HG03571 (cell line): ENCODE measurements around the gene PPP1R16B.
"Not testable (repeated sequence)": the region's sequence is repeated elsewhere in the genome, so short reads cannot be mapped to it uniquely, and the experiment has no call there.

ENCODE experiments used
- ATAC-seq: cut with Tn5 transposase; IDR thresholded peaks from one replicate; pipeline ENCODE4 v1.9.1; 2021; ENCODE audit not compliant: unreplicated experiment

The PPP1R16B gene

DNA sequence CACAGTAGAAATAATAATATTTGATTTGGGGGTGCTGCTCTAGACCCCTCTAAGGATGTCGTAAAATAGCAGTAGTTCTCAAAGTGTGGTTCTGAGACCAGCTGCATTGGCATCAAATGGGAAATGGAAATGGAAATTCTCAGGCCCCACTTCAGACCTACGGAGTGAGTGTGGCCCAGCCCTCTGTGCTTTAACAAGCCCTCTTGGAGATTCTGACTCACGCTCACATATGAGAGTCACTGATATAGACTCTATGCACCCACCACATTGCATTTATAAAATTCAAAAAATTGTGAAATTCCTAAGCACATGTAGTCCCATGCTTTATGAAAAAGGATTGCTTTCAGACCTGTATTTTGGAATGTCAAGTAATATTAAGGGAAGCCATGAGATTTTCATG is 14.2 kb upstream of the PPP1R16B start:
- ATAC-seq = no peak

DNA sequence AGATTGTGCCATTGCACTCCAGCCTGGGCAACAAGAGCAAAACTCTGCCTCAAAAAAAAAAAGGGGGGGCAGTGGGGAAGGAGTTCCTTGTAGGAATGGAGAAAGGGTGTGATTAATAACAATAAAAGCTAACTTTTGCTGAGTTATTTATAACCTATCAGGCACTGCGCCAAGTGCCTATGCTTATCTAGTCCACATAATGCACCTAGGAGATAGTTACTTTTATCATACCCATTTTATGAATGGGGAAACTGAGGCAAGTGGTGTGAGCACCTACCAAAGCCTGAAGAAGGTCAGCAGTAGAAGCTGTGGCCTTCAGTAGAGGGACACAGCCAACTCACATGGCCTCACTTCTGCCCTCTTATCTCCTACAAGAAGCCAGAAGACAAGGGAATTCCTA is 13.6 kb upstream of the PPP1R16B start:
- ATAC-seq = no peak

DNA sequence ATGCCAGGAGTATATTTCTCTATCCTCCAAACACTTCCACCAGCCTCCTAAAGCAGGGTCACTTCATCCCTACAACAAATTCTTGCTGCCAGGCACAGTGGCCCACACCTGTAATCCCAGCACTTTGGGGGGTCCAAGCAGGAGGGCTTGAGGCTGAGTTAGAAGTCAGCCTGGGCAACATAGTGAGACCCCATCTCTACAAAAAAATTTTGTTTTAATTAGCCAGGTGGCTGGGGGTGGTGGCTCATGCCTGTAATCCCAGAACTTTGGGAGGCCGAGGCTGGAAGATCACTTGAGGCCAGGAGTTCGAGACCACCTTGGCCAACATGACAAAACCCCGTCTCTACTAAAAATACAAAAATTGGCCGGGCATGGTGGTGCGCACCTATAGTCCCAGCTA is 11.4 kb upstream of the PPP1R16B start:
- ATAC-seq = not testable (repeated sequence)

DNA sequence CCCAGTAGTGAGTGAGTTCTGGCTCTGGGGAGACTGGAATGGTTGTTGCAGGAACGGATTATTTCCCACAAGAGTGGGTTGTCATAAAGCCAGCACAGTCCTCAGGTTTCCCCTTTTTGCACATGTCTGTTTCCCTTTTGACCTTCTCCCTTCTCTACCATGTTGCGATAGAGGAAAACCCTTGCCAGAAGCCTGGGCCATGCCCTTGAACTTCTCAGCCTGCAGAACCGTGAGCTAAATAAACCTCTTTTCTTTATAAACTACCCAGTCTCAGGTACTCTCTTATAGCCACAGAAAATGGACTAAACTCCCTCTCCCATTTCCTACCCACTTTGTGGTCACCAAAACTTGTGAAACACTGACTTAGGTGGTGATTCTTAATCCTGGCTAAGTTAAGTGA is 7.2 kb upstream of the PPP1R16B start:
- ATAC-seq = no peak

DNA sequence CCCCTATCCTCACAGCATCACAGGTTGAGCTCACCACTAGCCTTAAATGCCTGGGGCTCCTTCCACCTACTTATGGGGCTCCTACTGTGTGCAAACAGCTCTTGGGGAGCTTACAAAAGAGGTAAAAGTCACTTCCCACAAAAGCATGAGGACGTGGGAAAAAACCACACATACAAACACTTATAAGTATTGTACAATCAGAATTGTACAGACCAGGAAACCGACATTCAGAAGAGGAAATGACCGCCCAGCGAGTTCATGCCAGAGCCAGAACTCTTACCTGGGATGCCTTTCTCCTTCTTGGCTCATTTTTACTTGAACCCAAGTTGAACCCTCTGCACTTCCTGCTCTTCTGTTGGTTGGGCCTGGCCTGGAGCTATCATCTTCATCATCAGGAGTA is 6.3 kb upstream of the PPP1R16B start:
- ATAC-seq = no peak

DNA sequence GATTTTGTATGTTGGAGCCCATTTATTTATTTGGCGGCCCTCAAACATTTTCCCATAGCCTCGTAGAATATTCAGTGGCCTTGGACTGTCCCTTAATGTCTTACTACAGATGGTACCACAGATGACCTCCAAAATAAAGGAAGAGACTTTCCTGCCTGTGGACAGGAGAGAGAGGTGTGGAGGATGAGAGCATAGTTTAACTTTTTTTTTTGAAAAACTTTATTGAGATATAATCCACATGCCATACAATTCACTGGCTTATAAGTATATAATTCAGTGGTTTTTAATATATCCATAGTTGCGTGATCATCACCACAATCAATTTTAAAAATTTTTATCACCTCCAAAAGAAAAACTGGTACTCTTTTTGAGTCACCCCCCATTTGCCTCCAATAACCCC is 4.6 kb upstream of the PPP1R16B start:
- ATAC-seq = no peak

DNA sequence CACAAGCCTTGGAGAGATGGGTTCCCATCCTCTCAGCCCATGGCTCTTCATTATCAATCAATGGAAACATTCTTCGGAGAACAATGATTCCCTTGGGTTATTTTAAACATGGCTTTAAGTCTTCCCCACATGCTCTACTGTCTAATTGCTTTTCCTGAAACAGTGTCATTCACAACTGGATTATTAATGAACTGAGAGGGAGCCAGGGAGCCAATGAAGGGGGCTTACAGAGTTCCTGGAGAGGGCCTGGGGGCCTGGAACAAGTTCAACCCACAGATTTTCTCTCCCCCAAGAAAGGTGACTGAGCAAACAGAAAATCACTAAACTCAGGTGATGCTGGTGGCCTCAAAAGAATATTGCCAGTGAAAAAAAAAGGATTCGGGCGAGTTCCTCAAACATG is 1.3 kb upstream of the PPP1R16B start:
- no peak for ATAC-seq

DNA sequence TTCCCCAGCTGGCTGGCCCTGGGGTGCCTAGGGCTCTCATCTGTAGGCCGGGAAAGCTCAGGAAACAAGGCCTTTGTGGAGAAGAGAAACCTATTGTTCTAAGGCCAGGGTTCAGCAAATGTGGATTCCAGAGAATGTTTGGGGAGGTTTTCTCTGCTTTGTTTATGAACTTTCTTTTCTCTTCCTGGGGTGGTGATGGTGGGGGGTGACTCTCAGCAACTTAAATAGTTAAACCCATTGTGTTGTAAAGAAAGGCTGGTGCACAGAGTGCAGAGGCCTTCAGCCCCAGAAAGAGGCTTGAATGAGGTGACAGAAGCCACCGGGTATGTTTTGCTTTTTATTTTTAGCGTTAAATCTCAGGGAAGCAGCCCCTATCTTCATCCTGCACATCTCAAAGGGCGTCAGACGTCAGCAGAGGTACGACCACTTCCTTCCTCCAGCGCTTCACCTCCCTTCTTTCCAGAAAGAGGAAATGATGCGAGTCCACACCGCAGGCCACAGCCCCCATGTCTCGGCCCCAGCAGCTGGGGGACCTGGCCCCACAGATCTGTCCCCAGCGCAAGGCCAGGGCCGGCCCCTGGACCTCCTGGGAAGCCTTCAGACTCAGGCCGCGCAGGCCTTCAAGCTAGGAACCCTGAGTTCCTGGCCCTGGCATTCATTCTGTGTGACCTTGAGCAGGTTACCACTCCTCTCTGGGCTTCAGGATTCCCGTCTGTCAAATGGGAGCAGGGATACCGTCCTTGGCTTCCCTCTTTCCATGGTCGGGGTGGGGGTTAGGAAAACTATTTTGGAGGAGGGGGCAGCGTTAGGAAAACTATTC is 605 bp upstream of the PPP1R16B start:
- ATAC-seq = peak; percentile 41

DNA sequence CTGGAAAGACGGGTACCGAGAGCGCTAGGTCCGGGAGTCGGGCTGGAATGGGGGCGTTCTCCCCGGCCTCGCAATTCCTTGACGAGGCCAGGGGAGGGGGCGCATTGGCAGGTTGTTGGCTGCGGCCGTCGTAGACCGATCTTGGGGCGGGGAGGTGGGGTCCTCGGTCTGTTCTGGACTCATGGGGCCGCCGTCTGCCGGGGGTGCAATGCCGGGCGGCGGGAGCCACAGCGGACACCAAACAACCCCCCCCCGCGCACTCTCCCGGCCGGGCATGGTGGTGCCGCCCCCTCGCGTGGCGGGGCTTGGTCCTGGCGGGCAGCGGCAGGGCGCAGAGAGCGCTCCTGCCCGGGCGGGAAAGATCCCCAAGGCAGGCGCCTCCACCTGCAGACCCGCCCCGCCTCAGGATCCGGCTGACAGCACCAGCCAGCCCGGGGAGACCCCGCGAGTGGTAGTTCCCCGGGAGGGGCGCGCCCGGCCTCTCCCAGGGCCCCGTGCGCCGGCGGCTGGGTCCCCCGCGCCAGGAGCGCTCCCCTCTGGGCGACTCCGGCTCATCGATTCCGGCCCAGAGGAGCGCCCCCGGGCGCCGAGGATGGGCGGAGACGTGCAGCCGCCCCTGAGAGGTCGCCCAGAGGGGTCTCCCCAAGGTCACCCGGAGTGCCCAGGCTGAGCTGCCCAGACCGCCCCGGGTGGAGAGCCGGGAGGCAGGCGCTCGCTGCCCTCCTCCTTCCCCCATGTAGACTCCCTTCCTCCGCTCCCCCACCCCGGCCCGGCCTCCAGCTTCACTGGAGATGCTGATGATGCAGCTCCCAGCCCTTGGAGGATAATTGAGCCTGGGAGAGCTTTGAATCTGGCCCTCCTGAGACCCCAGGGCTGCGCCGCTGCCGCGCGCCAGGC is 709 bp downstream of the PPP1R16B start:
- ATAC-seq = no peak

DNA sequence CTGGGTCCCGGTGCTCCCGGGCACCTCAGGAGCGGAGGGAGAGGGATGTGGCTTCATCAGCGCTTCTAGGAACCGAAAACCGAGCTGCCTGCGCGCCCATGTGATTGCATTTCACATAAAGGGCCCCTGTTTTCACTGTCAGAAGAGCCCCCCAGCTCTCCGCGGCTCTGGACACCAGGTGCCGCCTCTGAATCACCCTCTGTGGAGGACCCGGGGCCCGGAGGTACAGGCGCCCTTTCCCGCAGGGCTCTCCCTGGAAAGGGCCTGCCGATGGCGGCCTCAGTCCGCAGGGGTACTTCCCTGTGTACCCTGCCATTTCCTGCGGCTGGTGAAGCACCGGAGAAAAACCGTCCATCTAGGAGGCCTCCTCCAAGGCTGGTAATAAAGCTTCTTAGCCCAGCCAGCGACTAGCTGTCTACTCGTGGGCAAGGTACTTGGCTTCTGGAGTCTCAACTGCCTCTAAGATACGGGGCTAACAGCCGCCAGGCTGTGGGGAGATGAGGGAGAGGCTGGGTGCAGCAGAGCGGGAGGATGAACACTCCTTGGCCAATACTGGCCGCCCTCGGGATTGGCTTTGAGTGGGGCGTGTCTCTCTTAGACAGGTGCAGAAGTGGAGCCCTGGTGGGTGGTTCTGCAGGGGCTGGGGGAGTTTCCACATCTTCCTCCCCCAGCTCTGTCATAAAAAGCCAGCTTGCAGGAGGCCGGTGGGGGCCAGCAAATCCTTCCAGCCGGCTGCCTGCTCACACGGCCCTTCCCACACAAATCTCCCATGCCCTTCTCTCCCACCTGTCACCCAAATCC is 1.6 kb downstream of the PPP1R16B start:
- no peak for ATAC-seq

DNA sequence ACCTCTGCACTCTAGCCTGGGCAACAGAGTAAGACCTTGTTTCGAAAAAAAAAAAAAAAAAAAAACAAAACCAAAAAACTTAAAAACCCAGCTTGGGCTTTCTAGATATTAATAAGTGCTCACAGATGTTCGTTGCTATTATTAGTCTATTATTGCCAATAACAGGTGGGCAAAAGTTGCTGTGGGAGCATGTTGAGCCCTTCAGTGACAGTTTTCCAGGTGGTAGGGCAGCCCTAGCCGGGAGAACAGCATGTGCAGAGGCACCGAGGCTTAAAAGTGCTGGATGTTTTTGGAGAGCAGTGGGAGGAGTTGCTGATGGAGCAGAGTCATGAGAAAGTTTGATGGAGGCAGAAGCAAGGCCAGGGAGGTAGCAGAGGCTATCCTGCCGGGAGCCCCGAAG is 4.4 kb downstream of the PPP1R16B start:
- ATAC-seq = no peak

DNA sequence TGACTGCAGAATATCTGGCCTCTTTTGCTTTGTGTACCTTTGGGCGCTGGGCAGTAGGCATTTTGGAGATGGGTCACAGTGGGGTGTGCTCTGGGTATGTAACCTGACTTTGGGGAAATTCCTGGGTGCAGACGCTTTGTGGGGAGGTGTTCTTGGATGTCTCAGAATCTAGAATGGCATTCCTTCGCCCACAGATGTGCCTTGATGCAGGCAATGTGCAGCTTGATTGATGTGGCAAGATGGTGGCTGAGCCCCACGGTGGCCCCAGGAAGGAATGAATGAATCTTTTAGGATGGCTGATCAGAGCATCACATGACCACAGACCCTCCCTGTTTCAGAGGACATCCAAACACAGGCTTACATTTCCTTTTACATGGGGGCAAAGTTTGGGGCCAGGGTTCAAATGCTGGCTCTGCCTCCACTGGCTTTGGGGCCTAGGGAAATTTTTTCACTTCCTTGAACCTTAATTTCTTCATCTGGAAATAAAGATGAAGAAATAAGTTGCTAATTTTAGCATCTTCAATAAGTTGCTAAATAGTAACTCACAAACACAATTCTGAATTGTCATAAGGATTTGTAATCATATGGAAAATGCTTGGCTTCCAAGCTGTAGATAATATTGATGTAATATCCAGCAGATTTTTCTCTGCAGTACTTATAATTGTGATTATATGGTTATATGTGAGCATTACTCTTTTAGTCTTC is 5.6 kb downstream of the PPP1R16B start:
- no peak for ATAC-seq

DNA sequence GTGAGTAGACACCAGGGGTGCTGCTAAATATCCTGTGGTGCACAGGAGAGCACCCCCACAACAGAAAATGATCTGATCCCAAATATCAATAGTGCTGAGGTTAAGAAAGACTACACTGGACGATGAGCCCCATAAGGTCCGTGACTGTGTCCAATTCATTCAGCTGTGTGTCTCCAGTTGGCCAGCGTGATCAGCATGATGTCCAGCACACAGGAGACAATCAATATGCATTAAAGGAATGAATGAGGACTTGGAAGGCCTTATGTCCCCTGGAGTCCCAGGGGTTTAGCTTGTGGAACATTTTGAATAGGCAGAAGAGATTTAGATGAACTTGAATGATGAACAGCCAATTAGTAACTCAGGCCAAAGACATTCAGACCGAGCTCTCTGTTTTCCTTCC is 6.3 kb downstream of the PPP1R16B start:
- no peak for ATAC-seq

DNA sequence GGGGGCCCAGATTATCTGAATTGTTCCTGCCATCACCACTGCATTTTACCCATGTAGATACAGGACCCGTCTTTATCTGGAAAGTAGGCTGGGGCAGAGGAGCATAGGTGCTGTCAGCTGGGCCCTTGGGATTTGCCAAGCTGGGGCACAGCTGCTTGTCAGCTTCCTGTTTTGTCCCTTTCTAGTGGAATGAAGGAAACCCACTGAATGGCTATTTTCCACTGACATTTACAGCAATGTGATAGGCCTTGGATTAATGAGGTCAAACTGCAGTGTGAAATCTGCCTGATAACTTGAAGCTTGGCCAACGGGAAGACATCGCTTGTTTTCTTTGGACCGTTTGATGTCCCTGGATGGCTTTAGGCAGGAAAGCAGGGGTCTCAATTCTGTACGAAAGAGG is 6.7 kb downstream of the PPP1R16B start:
- ATAC-seq = no peak

DNA sequence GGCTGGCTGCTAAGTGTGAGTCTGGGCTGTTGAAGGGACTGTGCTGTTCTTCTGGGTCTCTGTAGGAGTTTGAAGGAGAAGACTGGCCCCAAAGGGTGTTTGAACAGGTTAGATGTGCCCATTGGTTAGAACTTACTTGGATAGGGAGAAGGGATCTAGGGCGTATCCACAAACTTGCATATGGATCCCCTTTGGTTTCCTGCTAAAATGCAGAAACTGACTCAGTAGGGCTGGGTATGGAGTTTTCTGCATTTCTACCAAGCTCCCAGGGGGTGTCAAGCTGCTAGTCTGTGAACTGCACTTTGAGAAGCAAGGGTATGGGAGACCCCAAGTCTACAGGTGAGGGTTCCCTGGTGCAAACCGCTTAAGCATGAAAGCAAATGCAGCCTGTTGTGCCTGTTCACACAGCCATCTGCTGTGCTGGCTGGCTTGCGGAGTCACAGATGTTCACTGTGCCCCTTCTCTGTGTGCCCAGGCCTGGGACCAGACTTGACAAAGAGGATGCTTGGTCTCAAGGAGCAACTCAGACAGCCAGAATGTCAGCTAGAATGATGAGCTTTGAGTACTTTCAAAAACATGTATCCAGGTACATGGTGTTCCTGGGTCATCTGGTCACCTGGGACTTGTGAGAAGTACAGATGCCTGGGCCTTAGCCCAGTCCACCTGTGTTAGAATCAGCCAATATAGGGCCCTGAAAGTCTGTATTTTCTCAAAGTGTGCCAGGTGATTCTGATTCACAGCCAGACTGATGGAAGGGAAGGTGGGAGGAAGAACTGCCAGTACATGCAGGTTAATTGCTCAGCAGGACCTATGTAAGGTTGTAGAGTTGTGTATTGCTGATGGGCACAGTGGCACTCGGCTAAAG is 7.4 kb downstream of the PPP1R16B start:
- ATAC-seq = no peak

DNA sequence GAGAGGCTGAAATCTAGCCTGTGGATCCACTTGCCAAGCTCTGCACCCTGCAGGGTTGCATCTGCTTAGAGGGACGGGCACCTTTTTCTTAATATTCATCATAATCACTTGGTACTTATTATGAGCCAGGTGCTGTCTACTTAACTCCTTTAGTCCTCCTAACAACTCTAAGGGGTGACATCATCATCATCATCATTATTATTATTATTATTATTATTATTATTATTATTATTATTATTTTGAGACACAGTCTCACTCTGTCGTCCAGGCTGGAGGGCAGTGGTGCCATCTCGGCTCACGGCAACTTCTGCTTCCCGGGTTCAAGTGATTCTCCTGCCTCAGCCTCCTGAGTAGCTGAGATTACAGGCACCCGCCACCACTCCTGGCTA is 8.1 kb downstream of the PPP1R16B start:
- not testable (repeated sequence) for ATAC-seq

DNA sequence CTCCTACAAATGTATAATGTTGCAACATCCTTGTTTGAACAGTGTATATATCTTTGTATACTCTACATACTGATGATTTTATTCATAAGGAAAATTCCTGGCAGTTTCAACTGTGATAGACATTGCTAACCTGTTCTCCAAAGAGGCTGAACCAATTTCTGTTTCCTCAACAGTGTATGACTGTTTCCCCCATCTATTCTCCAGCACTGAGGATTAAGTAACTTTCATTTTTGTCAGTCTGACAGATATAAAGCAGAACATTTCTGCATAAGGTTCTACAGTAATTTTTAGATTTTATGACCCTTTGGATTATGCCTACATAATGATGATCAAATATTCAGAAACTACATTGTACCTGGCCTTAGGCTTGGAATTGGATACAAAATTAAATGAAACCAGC is 9.9 kb downstream of the PPP1R16B start:
- ATAC-seq = no peak

DNA sequence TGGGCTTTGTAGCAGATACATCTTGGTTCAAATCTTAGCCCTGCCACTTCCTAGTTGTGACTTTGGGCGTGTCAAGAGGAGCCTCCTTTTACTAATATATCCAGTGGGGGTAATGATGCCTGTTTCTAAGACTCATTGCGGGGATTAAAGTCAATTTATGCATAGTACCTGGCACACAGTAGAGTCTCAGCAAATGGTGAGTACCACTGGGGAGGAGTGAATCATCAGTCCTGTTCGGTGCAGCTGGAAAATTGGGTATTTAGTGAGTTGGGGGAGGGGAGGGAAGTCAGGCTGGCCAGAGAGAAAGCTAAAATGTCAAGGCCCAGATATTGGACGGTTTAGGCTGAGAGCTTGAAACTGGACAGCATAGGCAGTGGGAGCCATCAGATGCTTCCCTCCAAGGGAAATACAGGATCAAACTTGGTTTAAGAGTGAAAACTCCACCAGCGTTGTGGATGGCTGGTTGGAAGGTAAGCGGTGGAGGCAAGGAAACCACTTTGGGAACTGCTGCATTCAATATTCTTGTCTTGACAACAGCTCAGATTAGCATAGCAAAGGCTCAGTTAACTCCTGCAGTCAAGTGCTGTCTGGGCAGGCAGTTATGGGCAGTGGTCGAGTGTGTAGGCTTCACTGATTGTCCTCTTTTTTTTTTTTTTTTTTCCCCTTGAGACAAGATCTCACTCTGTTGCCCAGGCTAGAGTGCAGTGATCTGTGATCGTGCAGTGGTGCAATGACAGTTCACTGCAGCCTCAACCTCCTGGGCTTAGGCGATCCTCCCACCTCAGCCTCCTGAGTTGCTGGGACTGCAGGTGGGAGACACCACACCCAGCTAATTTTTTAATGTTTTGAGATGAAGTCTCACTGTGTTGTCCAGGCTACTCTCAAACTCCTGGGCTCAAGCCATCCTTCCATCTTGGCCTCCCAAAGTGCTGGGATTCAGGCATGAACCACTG is 12.9 kb downstream of the PPP1R16B start:
- ATAC-seq = no peak

DNA sequence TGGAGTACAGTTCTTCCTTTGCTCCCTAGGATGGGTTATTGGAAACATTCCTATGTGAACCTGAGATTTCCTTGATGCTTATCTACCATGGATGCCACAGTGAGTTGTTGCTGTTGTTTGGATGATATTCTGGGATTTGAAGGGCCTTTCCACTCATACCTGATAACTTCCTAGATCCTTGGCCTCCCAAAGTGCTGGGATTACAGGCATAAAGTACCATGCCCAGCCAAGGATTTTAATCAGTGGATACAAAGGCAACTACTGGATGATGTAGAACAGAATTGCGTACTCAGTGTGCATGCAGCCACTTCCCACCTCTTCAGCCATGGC is 20.0 kb downstream of the PPP1R16B start:
- no peak for ATAC-seq
